NCI-H82 treated with DMSO at 0.1 percent for 48 hours (cell line): ENCODE measurements around the gene DUSP1.
"Not testable (repeated sequence)": the region's sequence is repeated elsewhere in the genome, so short reads cannot be mapped to it uniquely, and the experiment has no call there.

Experiments used
- DNase-seq: peaks from one replicate; lab custom pipeline; 2025; ENCODE audit not compliant: unreplicated experiment; lab: John Stamatoyannopoulos, UW

DUSP1 gene, protein sequence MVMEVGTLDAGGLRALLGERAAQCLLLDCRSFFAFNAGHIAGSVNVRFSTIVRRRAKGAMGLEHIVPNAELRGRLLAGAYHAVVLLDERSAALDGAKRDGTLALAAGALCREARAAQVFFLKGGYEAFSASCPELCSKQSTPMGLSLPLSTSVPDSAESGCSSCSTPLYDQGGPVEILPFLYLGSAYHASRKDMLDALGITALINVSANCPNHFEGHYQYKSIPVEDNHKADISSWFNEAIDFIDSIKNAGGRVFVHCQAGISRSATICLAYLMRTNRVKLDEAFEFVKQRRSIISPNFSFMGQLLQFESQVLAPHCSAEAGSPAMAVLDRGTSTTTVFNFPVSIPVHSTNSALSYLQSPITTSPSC

DNA sequence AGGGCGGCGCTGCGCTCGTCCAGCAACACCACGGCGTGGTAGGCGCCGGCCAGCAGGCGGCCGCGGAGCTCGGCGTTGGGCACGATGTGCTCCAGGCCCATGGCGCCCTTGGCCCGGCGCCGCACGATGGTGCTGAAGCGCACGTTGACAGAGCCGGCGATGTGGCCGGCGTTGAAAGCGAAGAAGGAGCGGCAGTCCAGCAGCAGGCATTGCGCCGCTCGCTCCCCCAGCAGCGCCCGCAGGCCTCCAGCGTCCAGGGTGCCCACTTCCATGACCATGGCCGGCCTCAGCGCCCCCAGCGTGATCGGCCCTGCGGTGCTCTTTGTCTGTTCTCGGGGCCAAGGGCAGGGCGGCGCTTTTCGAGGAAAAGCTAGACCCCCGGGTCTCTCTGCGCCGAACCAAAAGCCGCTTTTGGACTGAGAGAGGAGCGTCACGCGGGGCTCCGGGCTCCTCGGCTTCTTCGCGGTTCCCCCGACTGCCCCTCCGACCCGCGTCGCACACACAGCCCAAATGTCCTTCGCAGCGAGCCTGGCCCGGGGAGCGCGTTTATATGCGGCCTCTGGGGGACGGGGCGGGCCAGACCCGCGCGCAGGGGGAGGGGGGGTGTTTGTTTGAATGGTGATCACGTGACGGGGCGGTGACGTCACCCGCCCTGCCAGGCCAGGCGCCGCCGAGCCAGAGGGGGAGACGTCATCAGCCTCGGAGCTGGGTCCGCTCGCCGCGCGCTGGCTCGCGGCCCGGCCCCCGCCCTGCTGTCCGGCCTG is at the start of gene DUSP1:
Gene DUSP1 (minus strand): TSS at position 521 of the 764 bp plus-strand sequence. CDS start 243 bp downstream, at position 278.
- peak; percentile 57 for DNase-seq

DNA sequence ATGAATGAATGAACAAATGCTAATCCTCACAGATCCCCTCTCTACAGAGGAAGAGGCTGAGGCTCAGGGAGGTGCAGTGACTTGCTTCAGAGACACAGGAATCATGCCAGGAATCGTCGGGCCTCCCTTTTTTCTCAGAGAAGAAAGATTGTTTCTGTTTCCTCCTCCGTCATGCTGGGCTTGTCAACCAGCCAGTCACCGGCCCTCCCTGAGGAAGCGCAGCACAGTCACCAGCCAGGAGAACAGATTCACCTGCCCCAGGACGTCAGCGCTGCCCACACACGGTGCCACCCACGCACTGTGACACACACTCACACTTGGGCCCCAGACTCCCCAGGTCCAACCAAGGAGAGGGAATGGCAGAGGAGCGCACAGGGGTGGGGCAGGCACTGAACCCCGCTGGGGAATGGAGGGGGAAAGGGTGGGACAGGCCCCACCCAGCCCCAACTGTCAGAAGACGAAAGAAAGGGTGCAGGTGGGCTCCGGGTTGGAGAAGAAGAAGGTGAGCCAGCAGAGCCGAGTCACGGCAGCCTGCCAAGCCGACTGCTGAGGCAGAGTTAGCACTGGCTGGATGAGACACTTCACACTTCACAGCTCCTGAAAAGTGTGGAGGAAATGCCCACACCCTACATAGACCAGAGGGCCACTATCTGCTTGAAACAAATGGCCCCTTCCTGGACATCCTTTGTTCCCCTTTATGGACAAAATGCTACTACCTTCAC is 49.2 kb upstream of the DUSP1 start:
- no peak for DNase-seq

DNA sequence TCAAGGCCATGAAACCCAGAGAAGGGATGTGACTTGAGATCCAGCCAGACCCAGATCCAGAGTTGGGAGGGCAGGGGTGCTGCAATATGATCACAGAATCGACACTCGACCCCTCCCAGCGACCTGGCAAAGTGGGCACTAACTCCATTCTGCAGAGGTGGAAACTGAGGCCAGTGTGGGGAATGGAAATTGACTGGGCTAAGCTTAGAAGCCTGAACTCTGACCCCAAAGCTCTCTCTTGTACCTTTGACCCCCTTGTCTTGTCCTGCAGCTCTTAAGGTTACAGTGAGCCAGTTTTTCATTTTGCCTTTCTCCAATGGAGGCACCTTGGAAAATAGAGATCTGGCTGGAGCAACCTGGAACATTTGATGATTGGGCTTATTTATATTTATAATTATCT is 48.6 kb upstream of the DUSP1 start:
- no peak for DNase-seq

DNA sequence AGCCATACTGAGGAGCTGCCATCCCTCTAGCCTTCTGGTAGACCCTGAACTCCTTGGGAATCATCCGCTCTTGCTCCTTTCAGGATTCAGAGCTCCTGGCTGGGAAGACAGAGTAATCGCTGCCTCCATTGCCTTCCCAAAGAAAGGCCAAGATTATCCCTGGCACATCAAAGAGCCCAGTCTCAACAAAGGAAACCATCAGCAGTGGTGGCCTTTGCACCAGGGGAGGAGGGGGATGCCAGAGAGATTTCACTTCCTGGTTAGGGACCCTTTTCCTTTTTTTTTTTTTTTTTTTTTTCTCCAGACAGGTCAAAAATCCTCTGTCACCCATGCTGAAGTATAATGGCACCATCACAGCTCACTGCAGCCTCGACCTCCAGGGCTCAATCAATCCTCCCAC is 47.1 kb upstream of the DUSP1 start:
- no peak for DNase-seq

DNA sequence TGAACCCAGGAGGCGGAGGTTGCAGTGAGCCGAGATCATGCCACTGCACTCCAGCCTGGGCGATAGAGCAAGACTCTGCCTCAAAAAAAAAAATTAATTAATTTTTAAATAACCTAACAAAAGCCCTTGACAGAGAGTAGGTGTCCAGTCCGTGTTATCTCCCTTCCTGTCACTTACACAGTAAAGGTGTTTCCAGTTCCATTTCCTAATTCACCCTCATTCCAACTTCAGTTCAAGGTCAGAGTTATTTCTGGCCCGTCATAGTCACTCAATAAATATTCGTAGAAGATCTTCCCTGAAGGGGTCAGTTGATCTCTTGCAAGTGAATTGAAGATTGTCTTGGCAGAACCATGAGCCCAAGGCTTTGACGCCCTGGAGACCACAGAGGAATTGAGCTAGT is 46.7 kb upstream of the DUSP1 start:
- no peak for DNase-seq

DNA sequence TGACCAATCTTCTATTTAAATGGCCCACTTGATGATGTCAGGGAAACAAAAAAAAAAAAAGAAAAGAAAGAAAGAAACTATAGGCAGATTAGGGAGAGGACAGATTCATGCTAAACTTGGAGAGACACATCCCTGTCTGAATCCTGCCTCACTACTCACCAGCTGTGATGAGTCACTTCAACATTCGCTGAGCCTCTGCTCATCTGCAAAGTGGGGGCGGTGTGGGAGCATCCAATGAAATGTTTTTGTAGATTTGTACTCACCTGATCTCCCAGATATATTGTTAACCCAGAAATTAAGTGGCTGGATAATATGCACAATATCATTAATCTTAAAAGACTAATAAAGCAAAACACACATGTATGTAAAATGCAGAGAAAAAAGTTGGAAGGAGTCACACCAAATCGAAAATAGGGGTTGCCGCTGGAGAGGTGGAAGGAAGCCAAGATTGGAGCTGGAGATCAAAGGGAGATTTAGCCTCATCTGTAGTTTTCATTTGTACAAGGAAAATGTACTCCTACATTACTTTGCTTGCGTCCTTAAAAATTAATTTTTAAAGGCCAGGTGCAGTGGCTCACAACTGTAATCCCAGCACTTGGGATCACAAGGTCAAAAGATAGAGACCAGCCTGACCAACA is 46.0 kb upstream of the DUSP1 start:
- DNase-seq: no peak

DNA sequence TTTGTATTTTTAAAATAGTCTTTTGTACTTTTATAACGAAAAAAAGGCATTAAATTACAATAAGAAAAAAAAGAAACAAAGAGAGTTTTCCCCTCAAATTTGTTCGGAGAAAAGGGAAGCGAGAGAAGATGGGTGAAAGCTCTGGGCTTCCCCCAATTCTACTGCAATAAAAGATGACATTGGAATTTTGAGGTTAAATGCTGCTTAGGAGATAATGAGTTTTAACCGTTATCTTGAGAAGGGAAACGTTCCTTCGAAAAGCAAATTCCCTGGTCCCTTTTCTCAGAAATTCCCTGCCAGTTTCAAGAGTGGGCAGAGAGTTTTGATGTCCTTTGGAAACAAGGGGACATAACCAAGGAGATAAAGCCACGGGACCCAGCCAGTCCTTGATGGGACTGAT is 44.6 kb upstream of the DUSP1 start:
- DNase-seq: no peak

DNA sequence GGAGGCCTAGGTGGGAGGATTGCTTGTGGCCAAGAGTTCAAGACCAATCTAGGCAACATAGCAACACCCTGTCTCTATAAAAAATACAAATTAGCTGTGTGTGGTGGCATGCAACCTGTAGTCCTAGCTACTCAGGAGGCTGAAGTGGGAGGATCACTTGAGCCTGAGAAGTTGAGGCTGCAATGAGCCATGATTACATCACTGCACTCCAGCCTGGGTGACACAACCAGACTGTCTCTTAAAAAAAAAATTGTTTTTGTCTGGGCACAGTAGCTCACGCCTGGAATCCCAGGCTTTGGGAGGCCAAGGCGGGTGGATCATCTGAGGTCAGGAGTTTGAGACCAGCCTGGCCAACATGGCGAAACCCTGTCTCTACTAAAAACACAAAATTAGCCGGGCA is 40.0 kb upstream of the DUSP1 start:
- DNase-seq: not testable (repeated sequence)

DNA sequence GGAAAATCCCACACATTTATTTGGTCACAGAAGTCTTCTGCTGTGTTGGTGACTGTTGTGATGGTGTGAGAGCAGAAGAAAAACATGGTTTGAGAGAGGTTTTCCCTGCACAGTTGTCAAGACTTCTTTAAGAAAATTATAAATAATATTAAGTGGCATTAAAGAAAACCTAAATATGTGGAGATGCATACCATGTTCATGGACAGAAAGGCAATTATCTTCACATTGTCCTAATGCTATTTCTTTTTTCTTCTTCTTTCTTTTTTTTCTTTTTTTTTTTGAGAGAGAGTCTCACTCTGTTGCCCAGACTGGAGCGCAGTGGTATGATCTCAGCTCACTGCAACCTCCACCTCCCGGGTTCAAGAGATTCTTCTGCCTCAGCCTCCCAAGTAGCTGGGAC is 38.8 kb upstream of the DUSP1 start:
- DNase-seq: no peak

DNA sequence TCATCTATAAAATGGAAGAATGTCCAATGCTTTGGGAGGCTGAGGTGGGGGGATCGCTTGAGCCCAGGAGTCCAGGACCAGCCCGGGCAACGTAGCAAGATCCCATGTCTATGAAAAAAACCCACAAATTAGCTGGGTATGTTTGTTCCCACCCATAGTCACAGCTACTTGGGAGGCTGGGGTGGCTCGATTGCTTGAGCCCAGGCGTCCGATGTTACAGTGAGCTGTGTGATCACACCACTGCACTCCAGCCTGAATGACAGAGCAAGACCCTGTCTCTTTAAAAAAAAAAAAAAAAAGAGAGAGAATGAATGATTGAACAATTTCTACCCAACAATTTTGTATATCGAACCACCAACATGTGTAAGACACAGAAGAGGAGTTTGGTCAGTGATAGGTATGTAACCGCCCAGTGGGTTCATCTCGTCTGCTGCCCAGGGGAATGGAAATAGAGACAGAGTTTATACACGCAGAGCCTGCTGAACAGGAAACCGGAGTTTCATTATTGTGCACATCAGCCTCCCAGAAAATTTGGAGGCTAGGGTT is 36.8 kb upstream of the DUSP1 start:
- DNase-seq: no peak

DNA sequence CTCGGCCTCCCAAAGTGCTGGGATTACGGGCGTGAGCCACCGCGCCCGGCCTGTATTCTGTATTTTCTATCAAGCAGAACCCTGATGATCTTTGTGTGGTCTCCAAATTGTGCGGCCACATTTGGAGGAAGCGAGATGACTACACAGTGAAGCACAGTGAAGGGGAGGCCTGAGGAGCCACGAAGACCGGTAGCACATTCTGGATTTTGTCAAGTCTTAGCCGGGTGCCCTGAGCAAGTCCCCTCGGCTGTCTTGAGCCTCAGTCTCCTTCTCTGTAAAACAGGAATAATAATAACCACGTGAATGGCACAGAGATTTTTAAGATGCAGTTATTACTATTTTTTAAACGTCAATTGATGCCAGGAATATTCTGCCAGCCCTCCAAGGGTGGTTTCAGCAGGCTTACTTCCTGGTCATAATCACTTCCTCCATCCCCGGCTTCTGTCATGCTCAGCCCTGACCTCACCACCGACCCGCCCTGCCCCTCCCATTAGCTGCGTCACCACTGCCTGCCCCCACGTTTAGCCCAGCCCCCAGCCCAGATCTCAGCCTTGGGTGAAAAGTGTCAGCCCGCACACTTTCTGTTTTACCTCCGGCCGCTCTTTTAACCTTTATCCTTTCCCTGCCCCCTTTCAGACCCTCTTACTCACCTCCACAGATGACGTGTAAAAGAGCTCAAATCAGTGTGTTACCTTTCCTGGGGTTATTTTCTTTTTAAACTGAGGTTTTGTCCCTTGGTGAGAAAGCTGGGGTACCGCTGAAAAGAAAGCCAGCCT is 36.1 kb upstream of the DUSP1 start:
- DNase-seq: no peak

DNA sequence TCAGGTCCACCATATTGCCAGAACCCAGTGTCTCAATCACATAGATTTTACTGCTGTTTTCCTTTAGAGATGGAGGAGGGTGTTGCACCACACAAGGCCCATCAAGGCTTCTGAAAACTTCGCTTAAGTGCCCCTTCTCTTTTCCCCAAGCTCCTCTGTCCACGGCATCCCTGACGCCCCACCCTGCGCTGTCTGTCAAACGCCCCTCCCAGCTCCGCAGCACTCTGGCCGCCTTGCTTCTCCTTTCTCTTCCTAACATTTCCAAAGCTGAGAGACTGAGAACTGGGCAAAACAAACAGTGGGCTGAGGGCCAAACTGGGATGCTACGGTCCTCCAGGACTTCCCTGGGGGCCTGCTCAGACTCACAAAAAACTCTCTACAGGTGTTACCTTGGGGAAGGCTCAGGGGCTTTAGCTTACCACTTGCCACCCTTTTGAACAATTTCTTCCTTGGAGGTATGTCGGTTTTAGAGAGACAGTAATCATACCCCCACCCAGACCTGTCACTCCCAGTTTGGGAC is 34.8 kb upstream of the DUSP1 start:
- no peak for DNase-seq

DNA sequence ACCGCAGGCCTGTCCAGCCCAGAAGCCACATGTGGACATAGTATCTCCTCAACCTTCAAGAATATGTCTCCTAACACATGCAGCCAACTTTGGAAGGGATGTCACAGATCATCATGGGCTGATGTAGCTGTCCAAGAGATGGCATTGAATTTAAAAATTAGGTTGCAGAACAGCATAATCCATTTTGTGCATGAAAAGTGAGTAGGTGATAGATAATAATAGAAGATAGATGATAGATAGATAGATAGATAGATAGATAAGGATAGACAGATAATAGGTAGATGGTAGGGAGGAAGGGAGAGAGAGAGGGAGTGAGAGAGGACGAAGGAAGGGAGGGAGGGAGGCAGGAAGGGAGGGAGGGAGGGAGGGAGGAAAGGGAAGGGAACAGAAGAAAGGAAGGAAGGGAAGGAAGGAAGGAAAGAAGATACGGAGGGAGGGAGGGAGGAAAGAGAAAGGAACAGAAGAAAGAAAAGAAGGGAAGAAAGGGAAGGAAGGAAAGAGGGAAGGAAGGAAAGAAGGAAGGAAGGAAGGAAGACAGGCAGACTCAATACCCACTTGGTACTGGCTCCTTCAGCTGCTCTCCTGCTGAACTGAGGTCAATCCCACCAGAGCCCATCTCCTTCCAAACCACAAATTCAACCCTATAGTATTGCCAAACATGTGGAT is 34.2 kb upstream of the DUSP1 start:
- no peak for DNase-seq

DNA sequence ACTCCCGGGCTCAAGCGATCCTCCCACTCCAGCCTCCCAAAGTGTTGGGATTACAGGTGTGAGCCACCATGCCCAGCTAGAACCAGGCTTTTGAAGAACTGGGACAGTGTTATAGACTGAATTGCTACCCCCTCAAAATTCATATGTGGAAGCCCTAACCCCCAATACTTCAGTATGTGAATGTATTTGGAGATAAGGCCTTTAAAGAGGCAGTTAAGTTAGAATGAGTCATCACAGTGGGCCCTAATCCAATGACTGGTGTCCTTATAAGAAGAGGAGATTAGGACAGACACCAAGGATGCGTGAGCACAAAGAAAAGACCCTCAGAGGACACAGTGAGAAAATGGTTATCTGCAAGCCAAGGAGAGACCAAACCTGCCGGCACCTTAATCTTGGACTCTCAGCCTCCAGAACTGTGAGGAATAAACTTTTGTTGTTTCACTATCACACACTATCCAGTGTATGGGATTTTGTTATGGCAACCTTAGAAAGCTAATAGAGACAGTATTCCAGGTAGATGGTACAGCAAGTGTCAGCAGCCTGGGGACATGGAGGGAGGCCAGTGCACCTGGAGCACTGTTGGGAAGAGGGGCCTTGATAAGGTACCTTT is 31.7 kb upstream of the DUSP1 start:
- no peak for DNase-seq

DNA sequence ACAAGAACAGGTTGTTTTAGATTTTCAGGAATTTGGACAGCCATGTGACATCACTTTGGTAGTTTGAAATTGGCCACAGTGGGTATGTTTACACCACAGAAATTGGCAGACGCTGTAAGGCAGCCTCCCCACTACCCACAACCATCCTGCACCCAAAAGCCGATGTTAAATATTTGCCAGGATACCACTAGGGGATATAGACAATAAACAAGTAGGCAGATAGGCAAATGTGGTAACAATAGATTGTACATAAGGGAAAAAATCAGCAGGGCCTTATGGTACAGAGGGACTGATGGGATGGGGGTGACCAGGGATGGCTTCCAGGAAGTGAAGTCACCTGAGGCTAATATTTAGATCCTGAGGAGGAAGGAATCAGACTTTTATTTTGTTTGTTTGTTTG is 31.1 kb upstream of the DUSP1 start:
- no peak for DNase-seq

DNA sequence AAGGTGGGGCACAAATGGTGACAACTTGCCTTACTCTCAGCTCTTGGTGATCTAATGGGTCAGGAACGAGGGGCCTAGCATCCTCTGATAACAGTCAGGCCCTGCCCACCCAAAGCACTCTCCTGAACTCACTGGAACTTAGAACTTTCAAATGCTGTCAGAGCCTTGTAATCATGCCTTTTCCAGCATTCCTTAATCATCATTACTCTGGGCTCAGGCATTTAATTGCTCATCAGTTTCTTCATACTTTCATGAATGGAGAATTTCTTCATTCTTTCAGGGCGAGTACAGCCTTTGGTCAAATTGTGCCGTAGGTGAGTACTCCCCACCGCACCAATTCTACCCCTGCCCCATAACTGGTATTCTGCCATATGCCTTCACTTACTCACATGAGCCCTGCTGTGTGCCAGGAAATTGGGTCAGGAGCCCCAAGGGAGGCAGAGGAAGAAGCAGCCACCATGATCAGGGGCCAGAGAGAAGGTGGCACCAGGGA is 30.2 kb upstream of the DUSP1 start:
- DNase-seq: no peak

DNA sequence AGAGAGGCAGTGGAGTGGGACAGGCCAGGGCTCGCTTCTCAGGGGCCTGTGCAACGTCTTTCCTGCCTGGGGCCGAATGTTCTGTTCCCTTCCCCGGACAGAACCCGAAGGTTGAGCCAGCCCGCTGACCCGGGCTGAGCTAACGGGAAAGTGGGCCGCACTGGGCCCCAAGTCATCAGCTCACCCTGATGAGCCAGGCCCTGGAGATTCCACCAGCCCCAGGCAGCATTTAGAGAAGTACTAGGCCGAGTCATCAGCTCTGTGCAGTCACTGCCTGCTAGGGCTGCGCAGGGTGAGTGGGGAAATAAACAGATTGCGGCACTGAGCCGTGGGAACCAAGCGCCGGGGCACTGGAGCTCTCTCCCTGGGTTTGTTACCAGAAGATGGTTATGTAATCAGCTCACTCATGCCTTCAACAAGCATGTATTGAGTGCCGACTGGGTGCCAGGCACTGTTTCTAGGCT is 29.1 kb upstream of the DUSP1 start:
- DNase-seq: no peak

DNA sequence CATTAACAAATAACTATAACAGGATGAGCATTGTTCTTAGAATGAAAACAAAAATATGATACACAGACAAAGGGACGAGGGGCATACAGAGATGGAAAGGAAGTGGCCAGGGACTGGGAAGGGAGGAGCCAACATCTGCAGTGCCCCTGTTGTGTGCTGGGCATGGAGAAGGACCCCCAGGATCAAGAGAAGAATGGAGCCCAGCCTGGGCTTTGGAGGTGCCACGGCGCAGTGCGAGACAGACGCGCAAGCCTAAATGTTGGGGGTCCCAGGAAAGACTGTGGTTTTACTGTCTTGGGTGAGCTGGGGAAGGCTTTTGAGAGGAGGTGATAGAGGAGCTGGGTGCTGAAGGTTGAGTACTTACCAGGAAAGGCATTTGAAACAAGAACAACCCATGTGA is 28.4 kb upstream of the DUSP1 start:
- DNase-seq: no peak
